Mucosa of rectum (tissue), 2 donors: ENCODE results near the gene LILRB2.
"Not testable (repeated sequence)": the region's sequence is repeated elsewhere in the genome, so short reads cannot be mapped to it uniquely, and the experiment has no call there.

Experiments
- H3K27ac ChIP-seq, 2 donors: one replicate each; pipeline ENCODE4 v1.7.0; 2013; ENCODE audit warnings: inconsistent platforms in 2 of 2, low read depth in 2 of 2, low read length in 2 of 2
- H3K27me3 ChIP-seq, 2 donors: one replicate each; pipeline ENCODE4 v1.7.0; 2013; ENCODE audit warnings: low read length in 2 of 2; ENCODE audit not compliant: control insufficient read depth in 2 of 2, insufficient read depth in 2 of 2
- H3K36me3 ChIP-seq, 2 donors: one replicate each; pipeline ENCODE4 v1.7.0; 2013; ENCODE audit warnings: low read length in 2 of 2; ENCODE audit not compliant: control insufficient read depth in 2 of 2, insufficient read depth in 2 of 2
- H3K4me1 ChIP-seq, 2 donors: one replicate each; pipeline ENCODE4 v1.7.0; 2013; ENCODE audit warnings: low read length in 2 of 2, mild to moderate bottlenecking in 1 of 2; ENCODE audit not compliant: control insufficient read depth in 2 of 2, insufficient read depth in 2 of 2
- H3K4me3 ChIP-seq, 2 donors: one replicate each; pipeline ENCODE4 v1.7.0; 2013; ENCODE audit warnings: low read length in 2 of 2
- H3K9ac ChIP-seq, 2 donors: one replicate each; pipeline ENCODE4 v1.7.0; 2013; ENCODE audit warnings: low read length in 2 of 2, low read depth in 1 of 2, mild to moderate bottlenecking in 1 of 2
- H3K9me3 ChIP-seq, 2 donors: one replicate each; pipeline ENCODE4 v1.7.0; 2013; ENCODE audit warnings: low read length in 2 of 2; ENCODE audit not compliant: control insufficient read depth in 2 of 2
- donor health status: healthy.
- donor health status: Normal muscosa, but diverticular disease.

Gene LILRB2

GRCh38 chr19:54281007-54281728 lies at the start of gene LILRB2:
TSS of gene LILRB2 (minus strand) at chr19:54281110. CDS start at chr19:54280496, 614 bp downstream.
- H3K36me3 ChIP-seq, result no peaks in the 10 kb centered on the region
- peak within 1 kb of the TSS in 1 of 2 donors; percentile 56 for H3K27ac ChIP-seq
- H3K9ac ChIP-seq, result no peak within 1 kb of the TSS
- peak within 1 kb of the TSS; percentile 10 to 37 for H3K4me3 ChIP-seq
- no peaks in the 10 kb centered on the region for H3K9me3 ChIP-seq
- no peaks in the 10 kb centered on the region for H3K27me3 ChIP-seq
- peaks cover 0 to 2% of the 10 kb centered on the region in 2 donors for H3K4me1 ChIP-seq

- no peak overlapping the region for H3K9ac ChIP-seq
- H3K27me3 ChIP-seq, result no peaks in the 10 kb centered on the region
- H3K9me3 ChIP-seq, result no peaks in the 10 kb centered on the region
- H3K27ac ChIP-seq, result no peak overlapping the region
- no peaks in the 10 kb centered on the region for H3K36me3 ChIP-seq
- H3K4me3 ChIP-seq, result no peak overlapping the region
- no peaks in the 10 kb centered on the region for H3K4me1 ChIP-seq
Measured at GRCh38 chr19:54329476-54330165, 48.7 kb upstream of the LILRB2 start.

- H3K4me3 ChIP-seq, H3K4me1 ChIP-seq, H3K36me3 ChIP-seq, H3K27me3 ChIP-seq, H3K27ac ChIP-seq, H3K9me3 ChIP-seq, H3K9ac ChIP-seq: not testable (repeated sequence)
Measured at GRCh38 chr19:54328781-54329180, 47.9 kb upstream of the LILRB2 start.

GRCh38 chr19:54325631-54326030 lies 44.7 kb upstream of the LILRB2 start:
- no peaks in the 10 kb centered on the region for H3K27me3 ChIP-seq
- no peak overlapping the region for H3K9ac ChIP-seq
- no peaks in the 10 kb centered on the region for H3K9me3 ChIP-seq
- no peak overlapping the region for H3K4me3 ChIP-seq
- no peak overlapping the region for H3K27ac ChIP-seq
- H3K36me3 ChIP-seq, result no peaks in the 10 kb centered on the region
- no peaks in the 10 kb centered on the region for H3K4me1 ChIP-seq

- Histone ChIP-seq H3K27me3 (no peaks in the 10 kb centered on the region), H3K27ac (no peak overlapping the region), H3K4me1 (no peaks in the 10 kb centered on the region), H3K9me3 (no peaks in the 10 kb centered on the region), H3K9ac (no peak overlapping the region), H3K4me3 (no peak overlapping the region), H3K36me3 (no peaks in the 10 kb centered on the region)
Measured at GRCh38 chr19:54325194-54325621, 44.3 kb upstream of the LILRB2 start.

GRCh38 chr19:54324071-54324470 lies 43.2 kb upstream of the LILRB2 start:
- H3K36me3 ChIP-seq, result no peaks in the 10 kb centered on the region
- no peaks in the 10 kb centered on the region for H3K27me3 ChIP-seq
- no peak overlapping the region for H3K9ac ChIP-seq
- H3K27ac ChIP-seq, result no peak overlapping the region
- no peaks in the 10 kb centered on the region for H3K9me3 ChIP-seq
- no peak overlapping the region for H3K4me3 ChIP-seq
- H3K4me1 ChIP-seq, result no peaks in the 10 kb centered on the region

GRCh38 chr19:54322934-54323333 lies 42.0 kb upstream of the LILRB2 start:
- H3K4me3 ChIP-seq, H3K9me3 ChIP-seq, H3K27me3 ChIP-seq, H3K4me1 ChIP-seq, H3K9ac ChIP-seq, H3K27ac ChIP-seq, H3K36me3 ChIP-seq: not testable (repeated sequence)

- H3K27ac ChIP-seq, H3K27me3 ChIP-seq, H3K4me1 ChIP-seq, H3K36me3 ChIP-seq, H3K9ac ChIP-seq, H3K4me3 ChIP-seq, H3K9me3 ChIP-seq: not testable (repeated sequence)
Measured at GRCh38 chr19:54322295-54322694, 41.4 kb upstream of the LILRB2 start.

GRCh38 chr19:54319892-54320670 lies 39.2 kb upstream of the LILRB2 start:
- H3K4me3 ChIP-seq, result no peak overlapping the region
- no peaks in the 10 kb centered on the region for H3K27me3 ChIP-seq
- H3K36me3 ChIP-seq, result no peaks in the 10 kb centered on the region
- H3K27ac ChIP-seq, result no peak overlapping the region
- H3K4me1 ChIP-seq, result no peaks in the 10 kb centered on the region
- no peaks in the 10 kb centered on the region for H3K9me3 ChIP-seq
- no peak overlapping the region for H3K9ac ChIP-seq

- no peak overlapping the region for H3K27ac ChIP-seq
- no peak overlapping the region for H3K4me3 ChIP-seq
- H3K27me3 ChIP-seq, result no peaks in the 10 kb centered on the region
- no peak overlapping the region for H3K9ac ChIP-seq
- no peaks in the 10 kb centered on the region for H3K9me3 ChIP-seq
- no peaks in the 10 kb centered on the region for H3K4me1 ChIP-seq
- H3K36me3 ChIP-seq, result no peaks in the 10 kb centered on the region
Measured at GRCh38 chr19:54319049-54319448, 38.1 kb upstream of the LILRB2 start.
